ENCODE results near the gene THRA. TPM values are rescaled to one million over a fixed set of nuclear protein-coding genes. Genes with fewer than 3 reads are reported as not detected.
"Not testable (repeated sequence)": the region's sequence is repeated elsewhere in the genome, so short reads cannot be mapped to it uniquely, and the experiment has no call there.

The THRA gene
- total RNA-seq, 1 experiment from 2014 or later: 7.7 TPM

GRCh38 chr17:40112718-40113109 lies 49.9 kb downstream of the THRA start:
- no peak for DNase-seq (ENCODE audit: low read depth)

GRCh38 chr17:40113110-40113906 lies 50.5 kb downstream of the THRA start:
- peak; percentile 96 for DNase-seq (ENCODE audit: low read depth)

- no peak for DNase-seq (ENCODE audit: low read depth)
Observed at GRCh38 chr17:40113907-40114245, 51.1 kb downstream of the THRA start.

GRCh38 chr17:40115101-40115436 lies 52.3 kb downstream of the THRA start:
- no peak for DNase-seq (ENCODE audit: low read depth)

GRCh38 chr17:40121181-40122135 lies 58.7 kb downstream of the THRA start, which contains the start of gene MSL1:
TSS of gene MSL1 (plus strand) at chr17:40121971. CDS start at chr17:40122613, 642 bp downstream.
- DNase-seq (ENCODE audit: low read depth): peak; percentile 91

- DNase-seq (ENCODE audit: low read depth): peak; percentile 64
Observed at GRCh38 chr17:40122136-40122998, 59.6 kb downstream of the THRA start.

- peak; percentile 57 for DNase-seq (ENCODE audit: low read depth)
Observed at GRCh38 chr17:40122999-40123810, 60.4 kb downstream of the THRA start.

- DNase-seq (ENCODE audit: low read depth): no peak
Observed at GRCh38 chr17:40123811-40124114, 61.0 kb downstream of the THRA start.

GRCh38 chr17:40124279-40125141 lies 61.7 kb downstream of the THRA start:
- no peak for DNase-seq (ENCODE audit: low read depth)

- DNase-seq (ENCODE audit: low read depth): no peak
Observed at GRCh38 chr17:40129498-40129897, 66.7 kb downstream of the THRA start.

GRCh38 chr17:40130352-40131042 lies 67.7 kb downstream of the THRA start:
- no peak for DNase-seq (ENCODE audit: low read depth)

- DNase-seq (ENCODE audit: low read depth): no peak
Observed at GRCh38 chr17:40134184-40134583, 71.4 kb downstream of the THRA start.

GRCh38 chr17:40135817-40136216 lies 73.1 kb downstream of the THRA start:
- DNase-seq (ENCODE audit: low read depth): no peak

- no peak for DNase-seq (ENCODE audit: low read depth)
Observed at GRCh38 chr17:40139566-40140058, 76.8 kb downstream of the THRA start.

- not testable (repeated sequence) for DNase-seq (ENCODE audit: low read depth)
Observed at GRCh38 chr17:40143166-40143565, 80.4 kb downstream of the THRA start.

All from Daoy (cell line).